NCI-H524 treated with DMSO at 0.1 percent for 48 hours (cell line): ENCODE measurements around the gene ERC2.
"Not testable (repeated sequence)": the region's sequence is repeated elsewhere in the genome, so short reads cannot be mapped to it uniquely, and the experiment has no call there.

Experiments
- DNase-seq: peaks from one replicate; lab custom pipeline; 2025; lab: John Stamatoyannopoulos, UW

ERC2 gene

GRCh38 chr3:56309465-56309864 lies 158.8 kb downstream of the ERC2 start:
- DNase-seq = no peak

- DNase-seq = no peak
These were observed 159.8 kb downstream of the ERC2 start for GRCh38 chr3:56308471-56308870.

DNA sequence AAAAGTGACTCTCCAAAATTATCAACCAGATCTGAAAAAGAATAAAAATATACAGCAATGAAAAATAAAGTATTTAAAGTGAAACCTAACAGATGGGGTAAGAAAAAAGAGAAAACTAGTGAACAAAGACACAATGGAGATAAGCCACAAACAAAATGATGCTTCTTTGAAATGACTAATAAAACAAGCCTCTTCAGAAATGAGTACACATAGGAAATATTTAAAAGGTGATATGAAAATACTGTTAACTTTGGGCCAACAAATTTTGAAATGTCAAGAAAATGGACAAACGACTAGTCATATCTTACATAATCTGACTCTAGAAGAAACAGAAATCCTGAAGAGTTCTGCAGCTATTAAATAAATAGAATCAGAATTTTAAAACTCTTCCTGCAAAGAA lies 164.2 kb downstream of the ERC2 start:
- DNase-seq = no peak

DNA sequence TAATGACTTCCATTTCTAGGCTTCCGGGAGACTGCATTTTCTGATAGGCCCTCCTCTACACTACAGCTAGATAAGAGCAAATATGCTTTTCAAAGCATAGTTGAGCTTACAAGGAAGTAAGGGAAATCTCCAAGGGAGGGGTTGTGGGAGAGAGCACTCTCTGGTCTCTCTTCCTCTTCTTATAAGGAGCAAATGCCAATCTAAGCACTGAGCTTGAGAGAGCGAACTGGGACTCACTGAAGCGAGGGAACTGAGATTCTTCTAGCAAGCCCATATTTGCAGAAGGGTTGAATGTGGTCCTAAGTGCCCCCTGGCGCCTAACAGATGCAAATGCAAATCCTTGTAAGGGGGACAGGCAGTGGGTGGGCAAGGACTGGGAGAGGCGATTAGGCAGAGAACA lies 164.8 kb downstream of the ERC2 start:
- DNase-seq = no peak

GRCh38 chr3:56302417-56302816 lies 165.8 kb downstream of the ERC2 start:
- no peak for DNase-seq

- no peak for DNase-seq
These were observed 170.9 kb downstream of the ERC2 start for GRCh38 chr3:56297281-56297840.

GRCh38 chr3:56296361-56296760 lies 171.9 kb downstream of the ERC2 start:
- DNase-seq = no peak

DNA sequence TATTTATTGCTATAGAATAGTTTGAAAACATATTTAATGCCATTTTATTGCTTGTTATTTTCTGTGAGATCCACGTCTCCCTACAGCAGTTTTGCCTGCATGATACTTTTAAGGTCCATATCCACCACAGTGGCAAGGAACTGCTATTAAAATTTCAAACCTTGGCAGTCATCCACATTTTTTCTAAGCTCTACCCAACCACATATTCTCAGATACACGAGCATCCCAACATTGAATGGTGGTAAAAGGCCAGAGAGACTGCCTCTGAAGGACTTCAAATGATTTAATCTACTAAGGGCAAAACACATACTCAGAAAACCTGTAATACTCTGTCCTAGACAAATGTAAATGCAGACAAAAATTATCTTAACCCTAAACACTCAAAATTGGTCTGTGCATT lies 173.1 kb downstream of the ERC2 start:
- no peak for DNase-seq

- DNase-seq = no peak
These were observed 174.0 kb downstream of the ERC2 start for GRCh38 chr3:56294286-56294685.

DNA sequence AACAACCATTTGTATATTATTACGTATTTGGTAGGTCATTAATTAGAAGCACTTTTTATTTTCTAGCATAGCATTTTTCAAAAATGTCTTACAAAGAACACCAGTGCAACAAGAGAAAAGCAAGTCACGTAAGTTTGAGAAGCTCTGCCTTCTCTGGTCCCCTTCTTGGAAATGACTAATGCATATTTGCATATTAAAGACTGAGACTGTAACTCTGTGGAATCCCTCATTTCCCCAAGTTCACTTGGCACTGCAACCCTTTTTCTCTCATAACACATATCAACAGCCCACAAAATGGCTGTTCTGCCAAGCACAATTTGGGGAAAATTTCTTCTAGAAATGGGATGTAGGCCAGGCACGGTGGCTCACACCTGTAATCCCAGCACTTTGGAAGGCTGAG lies 176.3 kb downstream of the ERC2 start:
- DNase-seq = no peak

- DNase-seq = no peak
These were observed 177.0 kb downstream of the ERC2 start for GRCh38 chr3:56291244-56291680.

GRCh38 chr3:56290374-56290773 lies 177.9 kb downstream of the ERC2 start:
- no peak for DNase-seq

GRCh38 chr3:56288258-56288657 lies 180.0 kb downstream of the ERC2 start:
- no peak for DNase-seq

DNA sequence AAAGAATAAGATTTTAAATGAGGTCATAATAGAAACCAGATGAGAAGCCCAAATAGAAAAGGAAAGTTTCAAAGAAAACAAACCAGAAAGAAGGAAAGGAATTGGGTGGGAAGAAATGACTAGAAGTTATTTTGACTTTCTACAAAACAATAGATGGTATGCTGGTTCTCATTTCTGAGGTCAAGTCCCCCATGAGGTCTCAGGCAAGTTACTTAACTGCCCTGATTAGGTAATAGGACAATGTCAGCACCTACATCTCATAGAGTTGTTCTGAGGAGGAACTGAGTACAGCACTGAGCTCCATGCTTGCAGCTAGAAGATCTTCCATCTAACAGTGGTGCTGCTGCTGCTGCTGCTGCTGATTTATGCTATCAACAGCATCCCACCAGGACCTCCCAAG lies 185.9 kb downstream of the ERC2 start:
- no peak for DNase-seq

- DNase-seq = no peak
These were observed 191.0 kb downstream of the ERC2 start for GRCh38 chr3:56277236-56277635.

GRCh38 chr3:56275120-56275519 lies 193.1 kb downstream of the ERC2 start:
- DNase-seq = no peak

DNA sequence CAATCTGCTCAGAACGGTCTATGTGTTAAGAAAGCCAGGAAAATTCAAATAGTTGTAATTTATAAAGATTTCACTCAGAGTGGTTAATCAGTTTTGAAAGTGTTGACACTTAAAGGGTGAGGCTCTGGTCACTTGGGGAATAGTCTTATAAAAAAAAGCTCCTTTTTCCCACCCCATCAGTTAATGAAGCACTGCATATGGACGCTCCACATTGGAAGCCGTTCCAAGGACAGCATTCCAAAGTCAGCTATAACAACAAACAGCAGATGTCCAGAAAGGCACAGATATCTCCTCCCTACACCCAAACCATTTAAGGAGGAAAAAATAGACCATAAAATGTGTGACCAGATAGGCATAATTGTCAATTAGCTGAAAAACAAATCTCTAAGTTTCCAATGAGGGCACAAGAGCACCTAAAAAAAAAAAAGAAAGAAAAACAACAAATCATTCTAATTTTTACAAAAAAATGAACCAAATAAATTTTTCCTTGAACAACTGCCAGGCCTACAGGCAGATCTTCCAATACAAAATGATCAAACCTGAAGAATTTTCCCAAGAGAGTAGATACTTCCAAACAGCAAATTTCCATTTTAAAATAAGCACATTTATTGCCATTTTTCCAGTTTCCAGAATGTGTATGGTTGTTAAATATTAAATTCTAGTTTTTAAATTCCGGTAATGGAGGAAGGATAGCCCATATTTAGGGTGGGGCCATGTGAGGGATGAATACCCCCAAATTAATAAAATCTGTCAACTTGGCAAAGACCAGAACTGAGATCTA lies 198.3 kb downstream of the ERC2 start:
- DNase-seq = no peak

- DNase-seq = no peak
These were observed 199.5 kb downstream of the ERC2 start for GRCh38 chr3:56268616-56269383.

GRCh38 chr3:56261852-56262251 lies 206.4 kb downstream of the ERC2 start:
- DNase-seq = not testable (repeated sequence)

GRCh38 chr3:56260262-56260661 lies 208.0 kb downstream of the ERC2 start:
- DNase-seq = no peak

DNA sequence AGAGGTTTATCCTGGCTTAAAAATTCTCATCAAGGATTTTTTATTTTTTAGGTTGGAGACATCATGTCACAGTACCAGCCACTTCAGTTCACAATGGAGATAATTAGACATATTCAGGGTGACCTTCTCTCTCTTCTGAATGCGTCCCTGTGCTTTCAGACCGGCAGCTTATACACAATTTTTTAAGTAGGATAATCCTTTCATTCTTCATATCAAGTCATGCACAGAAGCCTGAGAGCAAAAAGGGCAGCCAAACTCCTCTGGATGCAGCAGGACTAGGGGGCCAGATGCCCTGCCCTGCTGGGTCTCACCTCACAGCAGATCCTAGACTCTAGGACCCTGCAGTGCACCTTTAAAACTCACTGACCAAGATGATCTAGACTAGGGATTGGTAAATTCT lies 210.4 kb downstream of the ERC2 start:
- no peak for DNase-seq

GRCh38 chr3:56254835-56255234 lies 213.4 kb downstream of the ERC2 start:
- no peak for DNase-seq
